AG09309 (cell line): ENCODE results near the gene TSPAN18.

ENCODE experiments used
- DNase-seq: peaks from one replicate; pipeline ENCODE4 v3.0.0-alpha.2; 2010; ENCODE audit warnings: low read depth
- H3K4me3 ChIP-seq: 2 replicates; pipeline ENCODE4 v1.5.1; 2011; ENCODE audit warnings: mild to moderate bottlenecking, low read depth, low read length, moderate library complexity; ENCODE audit not compliant: control insufficient read depth
- CTCF ChIP-seq: IDR thresholded peaks from 2 replicates; pipeline ENCODE4 v1.5.1; 2011; ENCODE audit warnings: mild to moderate bottlenecking, low read depth, low read length, inconsistent platforms; ENCODE audit not compliant: insufficient read depth, control insufficient read depth; ENCODE audit errors: missing control alignments

Gene TSPAN18

GRCh38 chr11:44699497-44700408, 27.0 kb upstream of the TSPAN18 start:
- no peak for TF ChIP-seq CTCF
- no peak for DNase-seq
- no peak overlapping the region for H3K4me3 ChIP-seq

GRCh38 chr11:44701276-44701675, 25.5 kb upstream of the TSPAN18 start:
- DNase-seq, result no peak
- no peak overlapping the region for H3K4me3 ChIP-seq
- TF ChIP-seq CTCF, result no peak

- no peak overlapping the region for H3K4me3 ChIP-seq
- no peak for DNase-seq
- TF ChIP-seq CTCF, result no peak
Measured at GRCh38 chr11:44702889-44703288, 23.9 kb upstream of the TSPAN18 start.

- no peak for TF ChIP-seq CTCF
- H3K4me3 ChIP-seq, result no peak overlapping the region
- DNase-seq, result no peak
Measured at GRCh38 chr11:44707094-44707493, 19.7 kb upstream of the TSPAN18 start.

- H3K4me3 ChIP-seq, result no peak overlapping the region
- DNase-seq, result no peak
- TF ChIP-seq CTCF, result no peak
Measured at GRCh38 chr11:44708009-44708408, 18.8 kb upstream of the TSPAN18 start.

GRCh38 chr11:44708523-44709280, 18.1 kb upstream of the TSPAN18 start:
- DNase-seq, result no peak
- no peak for TF ChIP-seq CTCF
- H3K4me3 ChIP-seq, result no peak overlapping the region

GRCh38 chr11:44709281-44709562, 17.5 kb upstream of the TSPAN18 start:
- no peak for TF ChIP-seq CTCF
- no peak overlapping the region for H3K4me3 ChIP-seq
- no peak for DNase-seq
